T follicular helper cell (primary cell): ENCODE results near the gene ZNF83.
"Not testable (repeated sequence)": the region's sequence is repeated elsewhere in the genome, so short reads cannot be mapped to it uniquely, and the experiment has no call there.

Experiments
- DNase-seq: peaks from one replicate; pipeline ENCODE4 v3.0.0-alpha.2; 2020; ENCODE audit warnings: low read depth

ZNF83 gene

DNA sequence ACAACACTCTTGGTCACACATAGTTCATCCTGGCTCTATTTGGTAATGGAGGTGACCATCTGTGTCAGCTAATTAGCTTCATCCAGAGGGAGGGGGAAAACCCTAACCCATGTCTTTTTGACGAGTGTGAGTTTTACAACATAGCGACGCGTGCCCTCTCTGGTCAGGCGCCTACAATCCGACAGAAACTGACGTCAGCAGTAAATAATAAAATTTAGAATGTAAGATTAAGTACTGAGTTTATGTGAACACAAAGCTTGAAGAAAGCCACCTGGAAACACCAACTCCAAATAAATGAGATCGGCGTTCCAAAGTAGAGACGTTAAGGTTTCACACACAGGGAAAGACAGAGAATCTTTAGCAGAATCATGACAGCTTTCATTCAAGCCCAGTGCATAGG lies 1.8 kb upstream of the ZNF83 start:
- DNase-seq, result no peak

GRCh38 chr19:52638601-52639000 lies 446 bp upstream of the ZNF83 start:
- DNase-seq, result no peak

- DNase-seq, result no peak
Measured at GRCh38 chr19:52635786-52636570, 2.2 kb downstream of the ZNF83 start.

DNA sequence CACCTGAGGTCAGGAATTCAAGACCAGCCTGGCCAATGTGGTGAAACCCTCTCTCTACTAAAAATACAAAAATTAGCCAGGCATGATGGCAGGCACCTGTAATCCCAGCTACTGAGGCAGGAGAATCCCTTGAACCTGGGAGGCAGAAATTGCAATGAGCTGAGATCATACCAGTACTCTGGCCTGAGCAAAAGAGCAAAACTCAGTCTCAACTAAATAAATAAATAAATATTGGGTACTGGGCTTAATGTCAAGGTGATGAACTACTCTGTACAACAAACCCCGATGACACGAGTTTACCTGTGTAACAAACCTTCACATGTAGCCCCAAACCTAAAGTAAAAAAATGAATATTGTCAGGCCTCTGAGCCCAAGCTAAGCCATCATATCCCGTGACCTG lies 10.7 kb downstream of the ZNF83 start:
- not testable (repeated sequence) for DNase-seq

GRCh38 chr19:52626915-52627314 lies 11.2 kb downstream of the ZNF83 start:
- no peak for DNase-seq

GRCh38 chr19:52622261-52622660 lies 15.9 kb downstream of the ZNF83 start:
- no peak for DNase-seq

- DNase-seq, result no peak
Measured at GRCh38 chr19:52621376-52621775, 16.8 kb downstream of the ZNF83 start.

- no peak for DNase-seq
Measured at GRCh38 chr19:52613299-52613906, 24.8 kb downstream of the ZNF83 start.

GRCh38 chr19:52603558-52604207 lies 34.5 kb downstream of the ZNF83 start:
- no peak for DNase-seq

DNA sequence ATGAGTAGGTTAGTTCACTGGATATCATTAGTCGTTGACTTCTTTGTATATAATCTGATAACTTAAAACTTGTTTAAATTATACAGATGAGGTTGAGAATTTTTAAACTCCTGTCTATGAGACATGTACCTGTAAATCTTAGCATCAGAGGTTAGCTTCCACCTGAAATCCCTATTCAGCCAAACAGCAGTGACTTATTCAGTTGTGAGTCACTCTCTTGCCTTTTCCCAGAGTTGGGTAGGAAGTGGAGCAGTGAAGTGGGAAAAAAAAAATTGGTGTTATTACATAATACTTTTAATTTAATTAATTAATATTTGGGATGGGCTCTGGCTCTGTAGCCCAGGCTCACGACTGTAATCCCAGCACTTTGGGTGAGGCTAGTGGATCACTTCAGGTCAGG lies 35.2 kb downstream of the ZNF83 start:
- no peak for DNase-seq

DNA sequence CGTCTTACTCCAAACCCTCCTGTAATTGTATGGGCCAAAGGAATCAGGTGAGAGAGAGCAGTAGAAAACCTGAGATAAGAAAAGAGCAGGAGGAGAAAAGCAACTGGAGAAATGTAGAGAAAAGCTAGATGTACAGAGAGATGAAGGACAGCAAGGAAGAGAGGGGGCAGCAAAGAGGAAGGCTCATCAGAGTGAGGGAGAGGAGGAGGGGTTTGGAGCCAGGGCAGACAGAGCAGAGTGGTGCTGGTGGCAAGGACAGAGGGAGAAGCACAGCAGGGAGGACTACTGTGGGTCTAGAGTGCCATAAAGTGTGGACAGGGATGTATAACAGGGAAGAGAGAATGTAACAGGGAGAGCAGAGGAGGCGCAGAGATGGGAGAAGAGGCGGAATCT lies 36.2 kb downstream of the ZNF83 start:
- DNase-seq, result not testable (repeated sequence)

GRCh38 chr19:52601025-52601973 lies 36.9 kb downstream of the ZNF83 start:
- DNase-seq, result peak; percentile 90

- no peak for DNase-seq
Measured at GRCh38 chr19:52600639-52601024, 37.5 kb downstream of the ZNF83 start.

DNA sequence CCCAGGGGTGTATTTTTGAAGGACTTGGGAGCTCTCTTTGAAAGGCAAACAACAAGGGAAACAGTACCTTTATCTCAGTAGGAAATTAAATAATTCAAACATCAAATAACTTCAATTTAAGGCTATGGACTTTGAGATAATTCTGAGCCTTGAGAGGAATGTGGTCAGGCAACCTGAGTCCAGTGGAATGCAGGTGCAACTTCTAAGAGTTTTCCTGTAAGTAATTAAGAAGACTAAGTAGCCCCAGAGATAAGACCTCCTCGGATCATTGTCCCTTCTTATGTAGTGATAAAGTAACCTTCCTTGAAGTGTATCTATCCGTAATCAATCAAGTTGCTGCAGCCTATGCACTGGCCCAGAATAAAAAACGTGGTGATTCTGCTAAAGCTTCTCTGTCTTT lies 38.9 kb downstream of the ZNF83 start:
- DNase-seq, result no peak

DNA sequence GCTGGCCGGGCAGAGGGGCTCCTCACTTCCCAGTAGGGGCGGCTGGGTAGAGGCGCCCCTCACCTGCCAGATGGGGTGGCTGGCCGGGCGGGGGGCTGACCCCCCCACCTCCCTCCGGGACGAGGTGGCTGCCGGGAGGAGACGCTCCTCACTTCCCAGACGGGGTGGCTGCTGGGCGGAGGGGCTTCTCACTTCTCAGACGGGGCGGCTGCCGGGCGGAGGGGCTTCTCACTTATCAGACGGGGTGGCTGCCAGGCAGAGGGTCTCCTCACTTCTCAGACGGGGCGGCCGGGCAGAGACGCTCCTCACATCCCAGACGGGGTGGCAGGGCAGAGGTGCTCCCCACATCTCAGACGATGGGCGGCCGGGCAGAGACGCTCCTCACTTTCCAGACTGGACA lies 44.7 kb downstream of the ZNF83 start:
- not testable (repeated sequence) for DNase-seq

GRCh38 chr19:52592301-52592700 lies 45.9 kb downstream of the ZNF83 start:
- DNase-seq, result no peak

- DNase-seq, result no peak
Measured at GRCh38 chr19:52590728-52591127, 47.4 kb downstream of the ZNF83 start.

GRCh38 chr19:52585604-52586003 lies 52.6 kb downstream of the ZNF83 start:
- no peak for DNase-seq

DNA sequence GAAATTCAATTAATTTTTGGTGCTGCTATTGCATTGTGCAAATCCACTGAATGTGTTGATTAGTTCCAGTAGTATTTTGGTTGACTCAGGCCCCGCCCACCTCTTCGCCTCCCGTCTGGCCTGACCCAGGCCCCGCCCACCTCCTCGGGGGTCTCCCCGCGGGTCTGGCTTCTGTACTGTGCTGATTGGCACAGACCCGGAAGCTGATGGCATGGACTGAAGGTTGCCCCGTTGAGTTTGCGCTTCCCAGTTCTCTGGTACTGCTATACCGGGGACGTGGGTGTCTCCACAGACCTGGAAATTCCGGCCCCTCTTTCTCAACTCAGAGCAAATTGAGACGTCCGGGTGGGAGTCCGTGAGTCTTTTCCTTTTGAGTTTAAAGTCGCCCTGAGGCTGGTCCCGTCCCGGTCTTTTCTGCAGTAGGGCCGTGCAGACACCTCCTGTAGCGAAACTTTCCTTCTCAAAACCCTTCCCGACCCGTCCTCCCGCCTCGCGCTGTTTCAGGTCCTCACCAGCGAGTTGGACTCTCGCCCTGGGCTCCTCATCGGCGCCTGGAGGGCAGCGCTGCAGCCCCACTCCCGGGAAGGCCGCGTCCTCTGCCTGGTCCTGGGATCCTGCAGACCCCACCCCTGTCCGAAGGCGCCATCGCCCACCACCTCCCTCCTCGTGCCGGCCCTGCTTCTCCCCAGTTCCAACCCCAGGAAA lies 53.3 kb downstream of the ZNF83 start:
- DNase-seq, result no peak

- DNase-seq, result peak; percentile 93
Measured at GRCh38 chr19:52570000-52570861, 67.9 kb downstream of the ZNF83 start, which contains the start of gene ZNF701. Gene ZNF701 (plus strand): TSS chr19:52570287. CDS start chr19:52574148, 3,861 bp downstream.
